ENCODE measurements around the gene EIF4E2. TPM values are rescaled to one million over a fixed set of nuclear protein-coding genes. Genes with fewer than 3 reads are reported as not detected.

The EIF4E2 gene
- total RNA-seq = 10 to 100 TPM; 50.7 to 59.6 (median 54.4) TPM

- Histone ChIP-seq H3K4me3 (replicated peaks in 1 of 3) (peak within 1 kb of the TSS; percentile 19 to 98 (median 79)), H3K4me1 (peaks cover 12 to 14% of the 10 kb centered on the region in 2 donors), H3K36me3 (no peaks in the 10 kb centered on the region), H3K27ac (peak within 1 kb of the TSS; percentile 75 to 99 (median 97)), H3K27me3 (no peaks in the 10 kb centered on the region), H3K9me3 (no peaks in the 10 kb centered on the region)
- intact Hi-C loops (cut with DNase I) = no loop called here
- whole genome bisulfite sequencing, 2 donors = 0 to 1% methylated on average over 16 to 19 of the region's 81 CpGs
- TF ChIP-seq CTCF (IDR thresholded peaks at IDR 0.05) = peak in 3 of 6 experiments; percentile 29 to 41 (median 39)
- peak in 1 of 2 donors; percentile 91 for TF ChIP-seq POLR2A (IDR thresholded peaks at IDR 0.05)
- DNase-seq = peak; percentile 96
These were observed at the start of gene EIF4E2, which contains the start of gene TIGD1 for GRCh38 chr2:232550354-232551249. Gene EIF4E2, plus strand, starts transcription at chr2:232550689. Its CDS starts 36 bp downstream, at chr2:232550725. Gene TIGD1, minus strand, starts transcription at chr2:232550557. Its CDS starts 675 bp downstream, at chr2:232549882.

GRCh38 chr2:232501331-232501771 is 49.1 kb upstream of the EIF4E2 start:
- TF ChIP-seq POLR2A (IDR thresholded peaks at IDR 0.05) = no peak
- no peak for TF ChIP-seq CTCF (IDR thresholded peaks at IDR 0.05)
- Histone ChIP-seq H3K27ac (no peak overlapping the region), H3K36me3 (no peaks in the 10 kb centered on the region), H3K9me3 (no peaks in the 10 kb centered on the region), H3K4me1 (peaks cover 8 to 23% of the 10 kb centered on the region in 2 donors), H3K27me3 (no peaks in the 10 kb centered on the region), H3K4me3 (replicated peaks in 1 of 3) (no peak overlapping the region)
- no peak for DNase-seq
- WGBS, 2 donors = 80 to 81% methylated on average over 9 of the region's 9 CpGs
- intact Hi-C loops (cut with DNase I) = no loop called here

- 27 to 35% methylated on average over 9 to 10 of the region's 10 CpGs for WGBS, 2 donors
- H3K27ac ChIP-seq = no peak overlapping the region
- H3K4me3 ChIP-seq (replicated peaks in 1 of 3) = no peak overlapping the region
- DNase-seq = peak; percentile 49 to 50
- H3K9me3 ChIP-seq = no peaks in the 10 kb centered on the region
- no peaks in the 10 kb centered on the region for H3K27me3 ChIP-seq
- no peaks in the 10 kb centered on the region for H3K36me3 ChIP-seq
- TF ChIP-seq POLR2A (IDR thresholded peaks at IDR 0.05) (no peak), CTCF (IDR thresholded peaks at IDR 0.05) (no peak)
- intact Hi-C loops (cut with DNase I) = no loop called here
- peaks cover 8 to 23% of the 10 kb centered on the region in 2 donors for H3K4me1 ChIP-seq
These were observed 48.6 kb upstream of the EIF4E2 start for GRCh38 chr2:232501794-232502390.

- Histone ChIP-seq H3K27ac (no peak overlapping the region), H3K36me3 (no peaks in the 10 kb centered on the region), H3K27me3 (no peaks in the 10 kb centered on the region), H3K9me3 (no peaks in the 10 kb centered on the region), H3K4me1 (peaks cover 8 to 23% of the 10 kb centered on the region in 2 donors), H3K4me3 (replicated peaks in 1 of 3) (peak overlapping the region in 1 of 3 donors; percentile 36)
- DNase-seq = peak; percentile 22 to 24
- intact Hi-C loops (cut with DNase I) = no loop called here
- 29 to 35% methylated on average over 18 to 19 of the region's 21 CpGs for WGBS, 2 donors
- no peak for TF ChIP-seq POLR2A (IDR thresholded peaks at IDR 0.05)
These were observed 48.0 kb upstream of the EIF4E2 start for GRCh38 chr2:232502511-232502910.

- H3K27ac ChIP-seq = no peak overlapping the region
- peaks cover 8 to 23% of the 10 kb centered on the region in 2 donors for H3K4me1 ChIP-seq
- H3K9me3 ChIP-seq = no peaks in the 10 kb centered on the region
- TF ChIP-seq CTCF (IDR thresholded peaks at IDR 0.05) (no peak), POLR2A (IDR thresholded peaks at IDR 0.05) (no peak)
- intact Hi-C loops (cut with DNase I) = no loop called here
- WGBS, 2 donors = 17 to 22% methylated on average over 13 to 33 of the region's 75 CpGs
- H3K27me3 ChIP-seq = no peaks in the 10 kb centered on the region
- peak overlapping the region in 2 of 3 donors; percentile 9 to 36 for H3K4me3 ChIP-seq (replicated peaks in 1 of 3)
- peak; percentile 21 to 27 for DNase-seq
- no peaks in the 10 kb centered on the region for H3K36me3 ChIP-seq
These were observed 47.3 kb upstream of the EIF4E2 start for GRCh38 chr2:232502911-232503808.

Data from thyroid gland (tissue), 4 donors.